Measurements from ENCODE around the gene UNK. TPM values are rescaled to one million over a fixed set of nuclear protein-coding genes. Genes with fewer than 3 reads are reported as not detected.
"Not testable (repeated sequence)": the region's sequence is repeated elsewhere in the genome, so short reads cannot be mapped to it uniquely, and the experiment has no call there.

Gene UNK
- total and polyA plus RNA-seq, 2 of the 13 experiments (the other 11 are each of a cell fraction or from before 2014, with no cell fraction given), result 31.6 to 33.0 TPM

DNA sequence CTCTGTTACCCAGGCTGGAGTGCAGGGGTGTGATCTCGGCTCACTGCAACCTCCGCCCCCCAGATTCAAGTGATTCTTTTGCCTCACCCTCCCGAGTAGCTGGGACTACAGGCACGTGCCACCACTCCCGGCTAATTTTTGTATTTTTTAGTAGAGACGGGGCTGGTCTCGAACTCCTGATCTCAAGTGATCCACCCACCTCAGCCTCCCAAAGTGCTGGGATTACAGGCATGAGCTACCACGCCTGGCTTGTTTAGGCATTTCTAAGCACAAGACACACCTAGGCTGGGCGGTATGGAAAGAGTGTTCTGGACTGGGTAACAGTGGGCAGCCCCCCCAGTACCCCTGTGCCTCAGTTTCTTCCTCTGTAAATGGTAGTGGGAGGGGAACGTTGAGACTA is 85.6 kb downstream of the UNK start:
- H3K4me2 ChIP-seq (ENCODE audit: low read depth, low read length), result peak overlapping the region; percentile 84
- H3K9me3 ChIP-seq (ENCODE audit: low read length); in situ Hi-C loops (cut with HindIII; ENCODE audit: extremely low pct_ligation_motif_present, low pct_unique_long_range_greater_than_20kb); intact Hi-C loops (cut with micrococcal nuclease; ENCODE audit: unreplicated experiment); H3K79me2 ChIP-seq (ENCODE audit: insufficient read depth, low read length); H3K27me3 ChIP-seq (ENCODE audit: control insufficient read depth in 1 of 2, insufficient read depth in 2 of 2, low read length in 2 of 2); CTCF ChIA-PET (ENCODE audit: low intra/inter-chr PET ratio, low total read pairs); H2AFZ ChIP-seq (ENCODE audit: low read length); FAIRE-seq; DNase-seq (ENCODE audit: low spot score); ATAC-seq; H4K20me1 ChIP-seq (ENCODE audit: insufficient read depth, low read length); BruUV-seq (replicated peaks); TF ChIP-seq SP1 (IDR thresholded peaks at IDR 0.05): not testable (repeated sequence)
- peaks cover 91% of the 10 kb centered on the region for H3K4me1 ChIP-seq (ENCODE audit: insufficient read depth, low read length)
- peak overlapping the region; percentile 83 for H3K27ac ChIP-seq (ENCODE audit: extremely low read length, insufficient read depth, low read length)
- TF ChIP-seq ZNF605 (CRISPR knock-in tag; IDR thresholded peaks at IDR 0.05), result peak; percentile 66; the same call in 1 of the 2 replicates
- 0 out of 2 replicates have a peak, but pooled peaks have one; percentile 4 for TF ChIP-seq SP1 (CRISPR knock-in tag; IDR thresholded peaks at IDR 0.05)
- TF ChIP-seq SP4 (CRISPR knock-in tag; IDR thresholded peaks at IDR 0.05), result peak; percentile 16; the same call in 1 of the 2 replicates
- peak; percentile 23; the same call in 1 of the 2 replicates for TF ChIP-seq ZNF792 (CRISPR knock-in tag; IDR thresholded peaks at IDR 0.05)
- 0 out of 2 replicates have a peak, but pooled peaks have one; percentile 3 for TF ChIP-seq ZBTB20 (CRISPR knock-in tag; IDR thresholded peaks at IDR 0.05; ENCODE audit: borderline replicate concordance, low read depth)
- TF ChIP-seq TEAD3 (CRISPR knock-in tag; optimal IDR thresholded peaks at IDR 0.05; ENCODE audit: borderline replicate concordance), result peak; percentile 30
- TF ChIP-seq KLF16 (CRISPR knock-in tag; IDR thresholded peaks at IDR 0.05), result peak in 1 of 2 experiments; percentile 17; a peak in 1 of 4 replicates
- TF ChIP-seq, protein P1, sequence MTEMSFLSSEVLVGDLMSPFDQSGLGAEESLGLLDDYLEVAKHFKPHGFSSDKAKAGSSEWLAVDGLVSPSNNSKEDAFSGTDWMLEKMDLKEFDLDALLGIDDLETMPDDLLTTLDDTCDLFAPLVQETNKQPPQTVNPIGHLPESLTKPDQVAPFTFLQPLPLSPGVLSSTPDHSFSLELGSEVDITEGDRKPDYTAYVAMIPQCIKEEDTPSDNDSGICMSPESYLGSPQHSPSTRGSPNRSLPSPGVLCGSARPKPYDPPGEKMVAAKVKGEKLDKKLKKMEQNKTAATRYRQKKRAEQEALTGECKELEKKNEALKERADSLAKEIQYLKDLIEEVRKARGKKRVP (CRISPR knock-in tag; IDR thresholded peaks at IDR 0.05), result peak in 1 of 2 experiments; percentile 53; a peak in 2 of 4 replicates
- TF ChIP-seq THAP11 (CRISPR knock-in tag; IDR thresholded peaks at IDR 0.05), result 0 out of 2 replicates have a peak, but pooled peaks have one; percentile 5
- 87% methylated on average over 10 of the region's 10 CpGs for WGBS (ENCODE audit: low lambda C conversion rate)
- peaks cover 3 to 14% of the 10 kb centered on the region in 2 experiments; a peak in 3 of 5 replicates for H3K36me3 ChIP-seq (replicated peaks in 1 of 2; ENCODE audit: control insufficient read depth in 1 of 2, insufficient read depth in 2 of 2, low read length in 2 of 2)
- peak overlapping the region; percentile 59 to 75 (median 59); a peak in 5 of 6 replicates for H3K4me3 ChIP-seq (replicated peaks in 1 of 3; ENCODE audit: insufficient read depth in 1 of 3, low read depth in 2 of 3, low read length in 3 of 3)
- POLR2A ChIA-PET, result interaction anchor here (1.0 to 13.8 kb wide), 6 partner anchors 13 to 90 kb away, joined by 3 to 454 read pairs (median 14); partner anchors contain the start of genes TRIM65, UNC13D, UNK and WBP2
- peak overlapping the region; percentile 85 for H3K9ac ChIP-seq (ENCODE audit: insufficient read depth, low read depth, low read length)

Data from HepG2 (cell line).